GM18868 (cell line): ENCODE measurements around the gene ITPR3.

Experiments used
- ATAC-seq: cut with Tn5 transposase; IDR thresholded peaks from one replicate; pipeline ENCODE4 v1.9.1; 2021; ENCODE audit warnings: mild to moderate bottlenecking, moderate library complexity; ENCODE audit not compliant: unreplicated experiment

ITPR3 gene

GRCh38 chr6:33683576-33684427 lies 62.7 kb downstream of the ITPR3 start:
- ATAC-seq, result no peak

GRCh38 chr6:33684428-33684896 lies 63.3 kb downstream of the ITPR3 start:
- ATAC-seq, result no peak

GRCh38 chr6:33684983-33685382 lies 63.9 kb downstream of the ITPR3 start:
- no peak for ATAC-seq

DNA sequence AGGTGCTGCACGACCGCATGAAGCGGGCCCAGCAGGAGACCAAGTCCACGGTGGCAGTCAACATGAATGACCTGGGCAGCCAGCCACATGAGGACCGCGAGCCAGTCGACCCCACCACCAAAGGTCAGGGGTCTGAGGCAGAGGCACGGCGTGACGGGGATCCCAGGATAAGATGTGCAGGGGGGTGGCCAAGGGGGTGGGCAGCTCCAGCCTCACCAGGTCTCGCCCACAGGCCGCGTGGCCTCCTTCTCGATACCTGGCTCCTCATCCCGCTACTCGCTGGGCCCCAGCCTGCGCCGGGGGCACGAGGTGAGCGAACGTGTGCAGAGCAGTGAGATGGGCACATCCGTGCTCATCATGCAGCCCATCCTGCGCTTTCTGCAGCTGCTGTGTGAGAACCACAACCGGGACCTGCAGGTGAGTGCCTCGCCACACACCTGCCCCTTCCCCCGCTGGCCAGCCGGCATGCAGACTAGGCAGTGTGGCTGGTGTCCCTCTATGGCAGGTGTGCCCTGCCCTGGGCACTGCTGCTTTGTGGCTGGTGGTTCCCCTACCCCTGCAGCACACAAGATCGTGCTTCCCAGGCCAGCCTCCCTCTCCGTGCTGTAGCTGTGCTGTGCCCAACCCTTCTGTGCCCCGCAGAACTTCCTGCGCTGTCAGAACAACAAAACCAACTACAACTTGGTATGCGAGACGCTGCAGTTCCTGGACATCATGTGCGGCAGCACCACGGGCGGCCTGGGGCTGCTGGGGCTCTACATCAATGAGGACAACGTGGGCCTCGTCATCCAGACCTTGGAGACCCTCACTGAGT lies 64.5 kb downstream of the ITPR3 start:
- ATAC-seq, result no peak

DNA sequence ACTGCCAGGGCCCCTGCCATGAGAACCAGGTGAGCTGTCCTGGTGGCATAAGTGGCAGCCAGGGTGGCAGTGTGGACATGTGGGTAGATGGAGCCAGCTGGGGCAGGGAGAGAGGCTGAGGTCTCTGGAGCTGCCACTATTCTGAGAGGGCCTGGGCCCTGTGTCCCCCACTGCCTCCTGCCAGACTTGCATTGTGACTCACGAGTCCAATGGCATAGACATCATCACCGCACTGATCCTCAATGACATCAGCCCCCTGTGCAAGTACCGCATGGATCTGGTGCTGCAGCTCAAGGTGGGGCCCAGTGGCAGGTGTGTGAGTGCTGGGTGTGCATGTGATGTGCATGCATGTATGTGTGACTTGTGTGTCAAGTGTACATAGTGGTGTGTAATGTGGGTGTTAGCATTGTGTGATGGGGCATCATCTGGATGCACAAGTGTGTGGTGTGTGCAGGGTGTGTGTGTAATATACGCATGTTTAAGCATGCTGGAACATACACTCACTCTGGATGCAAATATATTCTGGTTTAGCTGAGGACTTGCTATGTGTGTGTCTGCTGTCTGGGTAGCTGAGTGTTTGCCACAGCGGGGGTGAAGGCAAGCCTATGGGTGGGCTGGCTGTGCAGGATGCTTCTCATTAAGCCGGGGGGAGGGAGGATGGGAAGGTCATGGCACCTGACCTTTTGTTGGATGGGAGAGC lies 65.3 kb downstream of the ITPR3 start:
- ATAC-seq, result no peak

- no peak for ATAC-seq
Observed at GRCh38 chr6:33686981-33687975, 66.2 kb downstream of the ITPR3 start.

DNA sequence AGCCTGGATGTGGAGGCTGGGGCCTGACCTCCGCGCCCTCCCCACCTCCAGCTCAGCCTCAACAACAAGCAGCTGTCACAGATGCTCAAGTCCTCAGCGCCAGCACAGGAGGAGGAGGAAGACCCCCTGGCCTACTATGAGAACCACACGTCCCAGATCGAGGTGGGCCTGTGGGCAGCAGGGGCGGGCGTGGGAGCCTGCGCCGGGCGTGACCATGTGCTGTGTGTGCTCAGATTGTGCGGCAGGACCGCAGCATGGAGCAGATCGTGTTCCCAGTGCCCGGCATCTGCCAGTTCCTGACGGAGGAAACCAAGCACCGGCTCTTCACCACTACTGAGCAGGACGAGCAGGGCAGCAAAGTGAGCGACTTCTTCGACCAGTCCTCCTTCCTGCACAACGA lies 66.9 kb downstream of the ITPR3 start:
- no peak for ATAC-seq

GRCh38 chr6:33688451-33689147 lies 67.5 kb downstream of the ITPR3 start:
- ATAC-seq, result no peak

DNA sequence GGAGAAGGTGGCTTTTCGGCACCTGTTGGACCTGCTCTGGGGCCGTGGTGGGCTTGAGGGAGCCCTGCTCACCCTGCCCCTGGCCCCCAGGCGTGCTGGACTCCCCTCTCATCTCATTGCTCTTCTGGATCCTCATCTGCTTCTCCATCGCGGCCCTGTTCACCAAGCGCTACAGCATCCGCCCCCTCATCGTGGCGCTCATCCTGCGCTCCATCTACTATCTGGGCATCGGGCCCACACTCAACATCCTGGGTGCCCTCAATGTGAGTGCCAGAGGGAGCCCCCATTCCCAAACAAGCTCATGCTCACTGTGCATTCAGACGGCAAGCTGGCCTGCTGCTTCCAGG lies 68.0 kb downstream of the ITPR3 start:
- ATAC-seq, result no peak

GRCh38 chr6:33689879-33690278 lies 68.8 kb downstream of the ITPR3 start:
- no peak for ATAC-seq

DNA sequence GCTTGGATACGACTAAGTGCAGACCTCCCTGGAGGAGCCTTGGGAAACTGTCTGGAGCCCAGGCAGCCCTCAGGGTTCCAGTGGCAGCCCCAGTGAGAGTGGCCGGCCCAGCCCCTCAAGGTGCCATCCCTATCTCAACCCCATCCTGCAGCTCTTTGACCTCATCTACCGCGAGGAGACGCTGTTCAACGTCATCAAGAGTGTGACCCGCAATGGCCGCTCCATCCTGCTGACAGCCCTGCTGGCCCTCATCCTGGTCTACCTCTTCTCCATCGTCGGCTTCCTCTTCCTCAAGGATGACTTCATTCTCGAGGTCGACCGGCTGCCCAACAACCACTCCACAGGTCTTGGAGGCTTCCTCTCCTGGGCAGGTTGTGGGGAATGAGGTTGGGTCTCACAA lies 69.6 kb downstream of the ITPR3 start:
- no peak for ATAC-seq

GRCh38 chr6:33691456-33692077 lies 70.4 kb downstream of the ITPR3 start:
- no peak for ATAC-seq

DNA sequence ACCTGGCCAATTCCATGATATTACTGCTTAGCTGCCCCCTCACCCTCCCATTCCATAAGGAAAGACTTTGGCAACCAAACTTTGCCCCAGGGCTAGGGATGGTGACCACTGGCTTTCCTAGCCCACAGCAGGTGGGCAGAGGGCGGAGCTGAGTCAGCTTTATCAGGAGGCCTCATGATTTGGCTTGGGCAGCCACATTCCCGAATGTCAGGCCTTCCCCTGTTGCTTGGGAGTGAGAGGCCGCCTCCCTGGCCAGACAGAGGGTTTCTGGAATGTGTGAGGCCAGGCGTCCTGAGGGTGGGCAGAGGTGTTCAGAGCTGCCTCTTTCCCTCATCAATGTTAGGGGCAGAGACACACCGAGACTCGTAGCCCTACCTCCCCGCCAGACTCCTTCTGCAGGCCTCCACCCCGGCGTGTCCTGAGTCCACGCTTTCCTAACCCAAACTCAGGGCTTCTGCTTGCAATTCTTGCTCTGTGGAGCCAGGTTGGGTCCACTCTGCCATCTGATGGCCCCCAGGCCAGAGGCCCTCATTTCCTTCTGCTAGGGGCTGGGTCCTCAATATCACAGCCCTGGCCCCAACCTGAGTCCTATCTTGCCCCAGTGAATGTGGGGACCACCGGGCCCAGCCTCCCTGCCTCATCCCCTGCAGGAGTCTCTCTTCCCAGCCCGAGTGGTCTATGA lies 71.1 kb downstream of the ITPR3 start:
- no peak for ATAC-seq

DNA sequence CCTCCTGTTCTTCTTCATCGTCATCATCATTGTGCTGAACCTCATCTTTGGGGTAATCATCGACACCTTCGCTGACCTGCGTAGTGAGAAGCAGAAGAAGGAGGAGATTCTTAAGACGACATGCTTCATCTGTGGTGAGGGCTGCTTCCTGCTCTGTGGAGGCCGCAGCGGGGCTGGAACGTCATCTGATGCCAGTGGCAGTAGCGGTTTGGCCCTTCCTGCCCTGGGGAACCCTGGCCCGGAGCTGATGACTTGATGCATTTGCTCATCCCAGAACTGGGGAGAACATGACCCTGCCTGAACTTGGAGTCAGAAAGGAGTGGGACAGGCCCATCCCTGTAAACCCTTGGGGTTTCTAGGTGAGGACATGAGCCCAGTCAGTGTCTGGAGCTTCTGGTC lies 71.6 kb downstream of the ITPR3 start:
- ATAC-seq, result no peak

DNA sequence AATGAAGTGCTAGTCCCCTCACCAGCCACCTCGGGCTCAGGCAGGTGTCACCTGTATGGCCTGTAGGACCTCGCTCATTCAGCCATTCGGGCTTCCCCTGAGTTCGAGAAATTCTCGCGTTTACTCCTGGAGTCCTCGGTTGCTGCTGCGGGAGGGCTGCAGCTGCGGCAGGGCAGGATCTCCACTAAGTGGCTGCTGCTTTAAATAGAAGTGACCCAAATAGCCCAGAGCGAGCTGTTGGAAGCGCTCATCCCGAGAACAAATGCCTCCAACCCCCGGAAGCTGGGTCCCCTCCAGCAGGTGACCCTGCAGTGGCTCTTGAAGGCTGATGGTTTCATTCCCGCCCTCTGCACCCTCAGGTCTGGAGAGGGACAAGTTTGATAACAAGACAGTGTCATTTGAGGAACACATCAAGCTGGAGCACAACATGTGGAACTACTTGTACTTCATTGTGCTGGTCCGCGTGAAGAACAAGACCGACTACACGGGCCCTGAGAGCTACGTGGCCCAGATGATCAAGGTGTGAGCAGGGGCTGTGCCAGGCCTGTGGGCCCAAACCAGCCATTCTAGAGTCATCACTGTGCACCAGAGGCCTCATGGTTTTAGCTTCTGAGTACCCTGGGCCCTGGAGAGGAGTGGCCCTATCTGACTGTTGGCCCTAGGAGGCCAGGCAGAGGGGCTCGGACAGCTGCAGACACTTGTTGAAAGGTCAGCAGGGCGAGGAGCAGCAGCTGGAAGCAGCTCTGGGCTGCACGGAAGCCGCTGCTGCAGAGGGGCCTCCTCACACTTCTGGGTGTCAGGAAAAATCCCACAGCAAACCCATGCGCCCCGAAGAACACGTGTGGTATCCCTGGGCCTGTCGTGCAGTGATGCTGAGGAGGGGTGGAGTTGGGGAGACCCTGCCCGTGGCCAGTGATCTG lies 72.3 kb downstream of the ITPR3 start:
- ATAC-seq, result no peak

DNA sequence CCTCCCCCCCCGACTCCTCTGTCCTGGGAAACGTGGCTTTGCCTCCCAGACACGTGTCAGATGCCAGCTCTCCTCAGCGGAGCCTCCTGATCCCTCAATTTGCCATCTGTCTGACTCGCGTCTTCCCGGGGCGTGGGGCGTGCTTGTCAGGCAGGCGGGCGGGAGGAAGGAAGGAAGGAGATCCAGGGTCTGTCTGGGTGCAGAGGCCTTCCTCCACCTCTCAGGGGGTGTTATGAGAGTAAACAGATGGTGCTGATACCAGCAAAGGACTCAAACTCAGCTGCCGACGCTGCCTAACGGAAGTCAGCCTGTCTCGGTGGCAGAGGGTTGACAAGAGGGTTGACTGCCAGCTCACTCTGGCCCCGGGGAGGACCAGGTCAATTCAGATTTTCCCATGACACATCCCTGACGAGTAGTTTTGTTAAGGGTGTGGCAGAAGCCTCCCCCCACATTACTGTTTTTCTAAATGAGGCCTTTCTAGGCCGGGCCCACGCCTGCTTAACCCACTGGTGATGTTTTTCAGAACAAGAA lies 73.3 kb downstream of the ITPR3 start:
- ATAC-seq, result no peak

GRCh38 chr6:33694977-33695376 lies 73.9 kb downstream of the ITPR3 start:
- no peak for ATAC-seq
